HEK293 (cell line): ENCODE data around the gene TCF7L2.
A peak's percentile ranks its signal among the peaks of the same experiment; 100 is the strongest.

ENCODE experiments used
- KLF16 ChIP-seq: fragments of 450-650 bp; formaldehyde crosslinking; IDR thresholded peaks from 2 replicates; pipeline ENCODE4 v1.5.1; 2017; ENCODE audit warnings: missing biosample characterization, missing genetic modification characterization
- OSR2 ChIP-seq: fragments of 450-650 bp; formaldehyde crosslinking; IDR thresholded peaks from 2 replicates; pipeline ENCODE4 v1.5.1; 2016; ENCODE audit warnings: missing biosample characterization, missing genetic modification characterization
- PRDM1 ChIP-seq: fragments of 450-650 bp; formaldehyde crosslinking; IDR thresholded peaks from 2 replicates; pipeline ENCODE4; 2016; ENCODE audit warnings: missing biosample characterization, missing genetic modification characterization
- ZBTB8A ChIP-seq: fragments of 450-650 bp; formaldehyde crosslinking; IDR thresholded peaks from 2 replicates; pipeline ENCODE4 v1.5.1; 2016; ENCODE audit warnings: missing biosample characterization, missing genetic modification characterization
- ZNF24 ChIP-seq: fragments of 450-650 bp; formaldehyde crosslinking; IDR thresholded peaks from 2 replicates; pipeline ENCODE4 v1.5.1; 2016; ENCODE audit warnings: missing biosample characterization, missing genetic modification characterization
- ZNF623 ChIP-seq: fragments of 450-650 bp; formaldehyde crosslinking; IDR thresholded peaks from 2 replicates; pipeline ENCODE4 v1.5.1; 2016; ENCODE audit warnings: missing biosample characterization, missing genetic modification characterization
- TF ChIP-seq, protein P1 (sequence below): fragments of 450-650 bp; formaldehyde crosslinking; optimal IDR thresholded peaks from 2 replicates; pipeline ENCODE3; 2016; ENCODE audit warnings: missing biosample characterization, mild to moderate bottlenecking, missing genetic modification characterization
- TF ChIP-seq, protein P2 (sequence below): fragments of 450-650 bp; formaldehyde crosslinking; IDR thresholded peaks from 2 replicates; pipeline ENCODE4 v1.5.1; 2016; ENCODE audit warnings: missing biosample characterization, missing genetic modification characterization
- TF ChIP-seq, protein P3 (sequence below): fragments of 450-650 bp; formaldehyde crosslinking; IDR thresholded peaks from 2 replicates; pipeline ENCODE4 v1.5.1; 2016; ENCODE audit warnings: missing biosample characterization, missing genetic modification characterization

DNA sequence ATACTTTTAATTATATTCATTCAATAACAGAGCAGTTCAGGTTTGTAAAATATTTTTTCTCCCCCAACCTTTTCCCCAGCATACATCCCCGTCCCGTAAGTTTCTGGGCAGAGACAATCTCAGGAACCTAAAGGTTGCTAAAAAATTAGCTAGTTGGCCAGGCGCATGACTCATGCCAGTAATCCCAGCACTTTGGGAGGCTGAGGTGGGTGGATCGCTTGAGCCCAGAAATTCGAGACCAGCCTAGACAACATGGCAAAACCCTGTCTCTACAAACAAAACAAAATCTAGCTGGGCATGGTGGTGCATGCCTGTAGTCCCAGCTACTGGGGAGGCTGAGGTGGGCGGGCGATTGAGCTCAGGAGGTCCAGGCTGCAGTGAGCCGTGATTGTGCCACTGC lies 40.2 kb downstream of the TCF7L2 start:
- TF ChIP-seq, protein P1, sequence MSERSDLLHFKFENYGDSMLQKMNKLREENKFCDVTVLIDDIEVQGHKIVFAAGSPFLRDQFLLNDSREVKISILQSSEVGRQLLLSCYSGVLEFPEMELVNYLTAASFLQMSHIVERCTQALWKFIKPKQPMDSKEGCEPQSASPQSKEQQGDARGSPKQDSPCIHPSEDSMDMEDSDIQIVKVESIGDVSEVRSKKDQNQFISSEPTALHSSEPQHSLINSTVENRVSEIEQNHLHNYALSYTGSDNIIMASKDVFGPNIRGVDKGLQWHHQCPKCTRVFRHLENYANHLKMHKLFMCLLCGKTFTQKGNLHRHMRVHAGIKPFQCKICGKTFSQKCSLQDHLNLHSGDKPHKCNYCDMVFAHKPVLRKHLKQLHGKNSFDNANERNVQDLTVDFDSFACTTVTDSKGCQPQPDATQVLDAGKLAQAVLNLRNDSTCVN (tag by site-specific recombination): no peak
- TF ChIP-seq, protein P2, sequence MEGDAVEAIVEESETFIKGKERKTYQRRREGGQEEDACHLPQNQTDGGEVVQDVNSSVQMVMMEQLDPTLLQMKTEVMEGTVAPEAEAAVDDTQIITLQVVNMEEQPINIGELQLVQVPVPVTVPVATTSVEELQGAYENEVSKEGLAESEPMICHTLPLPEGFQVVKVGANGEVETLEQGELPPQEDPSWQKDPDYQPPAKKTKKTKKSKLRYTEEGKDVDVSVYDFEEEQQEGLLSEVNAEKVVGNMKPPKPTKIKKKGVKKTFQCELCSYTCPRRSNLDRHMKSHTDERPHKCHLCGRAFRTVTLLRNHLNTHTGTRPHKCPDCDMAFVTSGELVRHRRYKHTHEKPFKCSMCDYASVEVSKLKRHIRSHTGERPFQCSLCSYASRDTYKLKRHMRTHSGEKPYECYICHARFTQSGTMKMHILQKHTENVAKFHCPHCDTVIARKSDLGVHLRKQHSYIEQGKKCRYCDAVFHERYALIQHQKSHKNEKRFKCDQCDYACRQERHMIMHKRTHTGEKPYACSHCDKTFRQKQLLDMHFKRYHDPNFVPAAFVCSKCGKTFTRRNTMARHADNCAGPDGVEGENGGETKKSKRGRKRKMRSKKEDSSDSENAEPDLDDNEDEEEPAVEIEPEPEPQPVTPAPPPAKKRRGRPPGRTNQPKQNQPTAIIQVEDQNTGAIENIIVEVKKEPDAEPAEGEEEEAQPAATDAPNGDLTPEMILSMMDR: no peak
- TF ChIP-seq, protein P3, sequence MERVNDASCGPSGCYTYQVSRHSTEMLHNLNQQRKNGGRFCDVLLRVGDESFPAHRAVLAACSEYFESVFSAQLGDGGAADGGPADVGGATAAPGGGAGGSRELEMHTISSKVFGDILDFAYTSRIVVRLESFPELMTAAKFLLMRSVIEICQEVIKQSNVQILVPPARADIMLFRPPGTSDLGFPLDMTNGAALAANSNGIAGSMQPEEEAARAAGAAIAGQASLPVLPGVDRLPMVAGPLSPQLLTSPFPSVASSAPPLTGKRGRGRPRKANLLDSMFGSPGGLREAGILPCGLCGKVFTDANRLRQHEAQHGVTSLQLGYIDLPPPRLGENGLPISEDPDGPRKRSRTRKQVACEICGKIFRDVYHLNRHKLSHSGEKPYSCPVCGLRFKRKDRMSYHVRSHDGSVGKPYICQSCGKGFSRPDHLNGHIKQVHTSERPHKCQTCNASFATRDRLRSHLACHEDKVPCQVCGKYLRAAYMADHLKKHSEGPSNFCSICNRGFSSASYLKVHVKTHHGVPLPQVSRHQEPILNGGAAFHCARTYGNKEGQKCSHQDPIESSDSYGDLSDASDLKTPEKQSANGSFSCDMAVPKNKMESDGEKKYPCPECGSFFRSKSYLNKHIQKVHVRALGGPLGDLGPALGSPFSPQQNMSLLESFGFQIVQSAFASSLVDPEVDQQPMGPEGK (tag by site-specific recombination): 0 out of 2 replicates have a peak, but pooled peaks have one; percentile 21
- TF ChIP-seq OSR2 (no peak; the same call in 1 of the 2 replicates), ZNF623 (tag by site-specific recombination) (no peak), PRDM1 (tag by site-specific recombination) (no peak), ZBTB8A (tag by site-specific recombination) (no peak), ZNF24 (tag by site-specific recombination) (no peak), KLF16 (tag by site-specific recombination) (no peak)
